Panc1 (cell line): ENCODE data around the gene ST6GAL2. TPM values are rescaled to one million over a fixed set of nuclear protein-coding genes. Genes with fewer than 3 reads are reported as not detected.

Experiments
- ATAC-seq: fragments of 200-7000 bp; cut with Tn5 transposase; 2 replicates; pipeline ENCODE4 v1.9.1; 2020; ENCODE audit warnings: mild to moderate bottlenecking, moderate library complexity
- BruUV-seq: library from RNA; stranded (reverse); fragments of 400-500 nt; replicated peaks from 2 replicates; lab custom pipeline; 2021; lab: Mats Ljungman, UMichigan
- CTCF ChIA-PET: fragments of 300-600 bp; sonication (Branson Sonifier 250); formaldehyde crosslinking; loops from one replicate; lab custom pipeline; 2022; ENCODE audit warnings: antibody characterized with exemption; lab: Charles Lee
- POLR2A ChIA-PET: fragments of 300-600 bp; sonication (Branson Sonifier 250); formaldehyde crosslinking; loops from one replicate; lab custom pipeline; 2022; ENCODE audit warnings: antibody characterized with exemption; lab: Charles Lee
- DNase-seq: peaks from one replicate; pipeline ENCODE4 v3.0.0-alpha.2; 2010; ENCODE audit warnings: low read depth, low spot score
- H3K27ac ChIP-seq: 2 replicates; pipeline ENCODE4 v1.5.1; 2011; ENCODE audit warnings: mild to moderate bottlenecking, low read length, inconsistent platforms
- H3K27me3 ChIP-seq: fragments of 200-500 bp; sonication (Bioruptor generic); 2 replicates; pipeline ENCODE4 v1.6.0; 2014; ENCODE audit warnings: low read length, inconsistent platforms; ENCODE audit not compliant: control insufficient read depth, insufficient read depth
- H3K36me3 ChIP-seq: fragments of 200-500 bp; sonication (Bioruptor generic); 2 replicates; pipeline ENCODE4 v1.5.1; 2014; ENCODE audit warnings: inconsistent platforms, mild to moderate bottlenecking, low read length, moderate library complexity; ENCODE audit not compliant: control insufficient read depth, insufficient read depth
- H3K4me1 ChIP-seq: 2 replicates; pipeline ENCODE4 v1.5.1; 2011; ENCODE audit warnings: inconsistent platforms, mild to moderate bottlenecking, low read length, moderate library complexity; ENCODE audit not compliant: control insufficient read depth, insufficient read depth
- H3K4me3 ChIP-seq, 2 experiments: 2 replicates each; pipeline ENCODE4 v1.5.1; 2011 to 2012; ENCODE audit warnings: low read depth in 2 of 2, low read length in 2 of 2, mild to moderate bottlenecking in 2 of 2, inconsistent platforms in 1 of 2, moderate library complexity in 1 of 2
- H3K9me3 ChIP-seq: fragments of 200-500 bp; sonication (Bioruptor generic); 2 replicates; pipeline ENCODE4 v1.5.1; 2014; ENCODE audit warnings: low read depth, mild to moderate bottlenecking, inconsistent platforms, low read length, moderate library complexity; ENCODE audit not compliant: control insufficient read depth, insufficient read depth
- CTCF ChIP-seq: fragments of 450-650 bp; IDR thresholded peaks from 2 replicates; pipeline ENCODE4 v1.5.1; 2017; ENCODE audit warnings: mild to moderate bottlenecking
- POLR2AphosphoS5 ChIP-seq: IDR thresholded peaks from 2 replicates; pipeline ENCODE4 v1.6.1; 2012; ENCODE audit warnings: mild to moderate bottlenecking, low read depth, low read length, moderate library complexity
- REST ChIP-seq, 2 experiments: IDR thresholded peaks; 2 replicates each; pipeline ENCODE4 v1.6.1; 2011 to 2012; ENCODE audit warnings: low read depth in 2 of 2, control low read depth in 1 of 2, low read length in 1 of 2, mild to moderate bottlenecking in 1 of 2, moderate library complexity in 1 of 2; ENCODE audit not compliant: insufficient read depth in 1 of 2
- SIN3A ChIP-seq: IDR thresholded peaks from 2 replicates; pipeline ENCODE4 v1.6.1; 2012; ENCODE audit warnings: low read depth, mild to moderate bottlenecking, low read length, moderate library complexity, borderline replicate concordance; ENCODE audit not compliant: insufficient read depth
- TCF7L2 ChIP-seq: IDR thresholded peaks from 2 replicates; pipeline ENCODE4 v1.6.1; 2011; ENCODE audit warnings: mild to moderate bottlenecking, low read depth, low read length, inconsistent platforms
- in situ Hi-C: cut with HindIII; loops from 2 replicates; pipeline ENCODE4 v1.10.0; 2016; ENCODE audit warnings: low sequenced_read_pairs, low pct_unique_long_range_greater_than_20kb
- intact Hi-C: fragments of 100-400 bp; cut with micrococcal nuclease; formaldehyde crosslinking; loops from one replicate; pipeline ENCODE4 v1.10.0; 2022; ENCODE audit not compliant: unreplicated experiment
- total RNA-seq: library from RNA; stranded (reverse); gene quantifications from one replicate; pipeline ENCODE4 v1.2.1, GENCODE V29; 2021; ENCODE audit not compliant: unreplicated experiment

Gene ST6GAL2
- total RNA-seq, 1 experiment from 2014 or later, result not detected

DNA sequence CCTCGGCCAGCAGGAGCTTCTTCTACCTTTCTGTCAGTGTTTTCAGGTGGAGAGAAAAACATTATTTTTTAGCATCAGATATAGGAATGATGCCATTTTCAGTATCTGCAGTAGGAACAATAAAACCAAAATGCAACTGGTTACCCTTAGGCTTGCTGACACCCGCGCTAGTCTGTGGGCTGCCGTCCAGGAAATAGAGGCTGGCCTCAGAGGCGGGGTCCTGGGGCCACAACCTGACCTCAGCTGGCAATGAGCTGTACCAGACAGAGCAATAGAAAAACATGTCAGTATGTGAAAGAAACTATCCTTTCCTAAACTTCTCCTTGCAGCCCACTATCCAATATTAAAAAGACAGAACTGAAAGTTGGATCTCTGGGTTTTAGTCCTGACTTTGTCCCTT lies 4.6 kb upstream of the ST6GAL2 start:
- Histone ChIP-seq H3K4me3 (no peak overlapping the region), H3K9me3 (no peaks in the 10 kb centered on the region), H3K27ac (no peak overlapping the region), H3K36me3 (no peaks in the 10 kb centered on the region), H3K27me3 (no peaks in the 10 kb centered on the region), H3K4me1 (no peaks in the 10 kb centered on the region)
- no TSS peak for BruUV-seq
- CTCF ChIA-PET, result no interaction called here
- ATAC-seq, result no peak
- POLR2A ChIA-PET, result no interaction called here
- no peak for DNase-seq
- TF ChIP-seq POLR2AphosphoS5 (no peak), SIN3A (no peak), CTCF (no peak), TCF7L2 (no peak), REST (IDR thresholded peaks at IDR 0.05; ENCODE audit: insufficient read depth in 1 of 2, low read depth in 2 of 2, low read length in 1 of 2) (no peak)
- intact Hi-C loops (no loop called here), in situ Hi-C loops (no loop called here)

DNA sequence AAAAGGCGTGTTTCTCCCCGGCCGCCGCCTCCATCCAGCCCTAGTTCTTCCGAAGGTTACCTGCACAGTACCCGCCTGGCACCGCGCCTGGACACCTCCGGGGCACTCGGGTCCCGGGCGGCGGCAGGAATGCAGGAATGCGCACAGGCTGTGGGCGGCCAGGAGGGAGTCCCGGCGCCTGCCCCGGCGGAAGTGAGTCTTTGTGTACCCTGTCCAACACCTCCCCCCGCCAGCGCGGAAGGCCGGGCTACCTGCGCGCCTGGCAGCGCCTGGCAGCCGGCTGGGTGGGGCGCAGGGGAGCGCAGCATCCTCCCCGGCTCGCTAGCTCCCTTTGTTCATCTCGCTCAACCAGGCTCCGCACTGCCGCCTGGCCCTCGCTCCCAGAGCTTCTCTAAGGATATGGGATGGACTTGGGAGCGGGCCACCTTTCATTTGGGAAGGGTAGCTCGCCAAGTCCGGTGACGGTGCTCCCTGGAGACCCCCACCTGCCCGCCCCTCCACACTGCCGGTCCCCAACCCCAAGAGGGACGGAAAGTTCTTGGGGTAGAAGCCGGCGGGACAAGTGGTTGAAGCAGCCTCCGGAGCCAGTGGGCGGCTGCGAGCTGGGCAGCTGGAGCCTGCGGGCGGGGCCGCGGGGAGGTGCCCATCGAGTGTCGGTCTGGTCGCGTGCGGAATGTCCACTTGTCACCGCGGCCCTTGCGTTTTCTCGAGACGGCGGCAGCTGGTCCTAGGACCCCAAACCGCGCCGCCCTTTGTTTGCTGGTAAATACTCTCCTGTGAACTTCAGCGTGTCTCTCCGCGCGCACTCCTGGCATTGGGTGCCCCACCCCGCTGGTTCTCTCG lies 1.2 kb upstream of the ST6GAL2 start:
- H3K27ac ChIP-seq, result no peak overlapping the region
- BruUV-seq, result no TSS peak
- POLR2A ChIA-PET, result interaction anchor here (0.7 kb wide), 1 partner anchor 914 kb away, joined by 3 read pairs; no protein-coding TSS in a partner anchor
- intact Hi-C loops, result no loop called here
- CTCF ChIA-PET, result no interaction called here
- H3K9me3 ChIP-seq, result no peaks in the 10 kb centered on the region
- no peaks in the 10 kb centered on the region for H3K36me3 ChIP-seq
- DNase-seq, result no peak
- ATAC-seq, result no peak
- no peak for TF ChIP-seq TCF7L2
- no peak for TF ChIP-seq POLR2AphosphoS5
- no peak for TF ChIP-seq SIN3A
- TF ChIP-seq CTCF, result no peak
- no peak for TF ChIP-seq REST (IDR thresholded peaks at IDR 0.05; ENCODE audit: insufficient read depth in 1 of 2, low read depth in 2 of 2, low read length in 1 of 2)
- no peaks in the 10 kb centered on the region for H3K27me3 ChIP-seq
- in situ Hi-C loops, result no loop called here
- H3K4me1 ChIP-seq, result no peaks in the 10 kb centered on the region
- H3K4me3 ChIP-seq, result peak overlapping the region in 1 of 2 experiments; percentile 31; a peak in 1 of 4 replicates
